GM18867 (cell line): Measurements from ENCODE around the gene VCAM1.
"Not testable (repeated sequence)": the region's sequence is repeated elsewhere in the genome, so short reads cannot be mapped to it uniquely, and the experiment has no call there.

Experiments used
- ATAC-seq: cut with Tn5 transposase; IDR thresholded peaks from one replicate; pipeline ENCODE4 v1.9.1; 2021; ENCODE audit warnings: mild to moderate bottlenecking, moderate library complexity; ENCODE audit not compliant: unreplicated experiment

VCAM1 gene

DNA sequence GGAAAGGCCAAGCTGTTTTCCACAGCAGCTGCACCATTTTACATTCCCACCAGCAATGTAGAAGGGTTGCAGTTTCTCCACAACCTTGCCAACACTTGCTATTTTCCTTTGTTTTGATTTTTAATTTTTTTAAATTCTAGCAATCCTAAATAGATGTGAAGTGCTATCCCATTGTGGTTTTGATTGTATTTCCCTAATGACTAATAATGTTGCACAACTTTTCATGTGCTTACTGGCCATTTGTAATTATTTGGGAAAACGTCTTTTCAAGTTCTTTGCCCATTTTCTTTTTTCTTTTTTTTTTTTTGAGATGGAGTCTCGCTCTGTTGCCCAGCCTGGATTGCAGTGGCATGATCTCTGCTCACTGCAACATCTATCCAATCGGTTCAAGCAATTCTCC lies 53.9 kb downstream of the VCAM1 start:
- no peak for ATAC-seq

DNA sequence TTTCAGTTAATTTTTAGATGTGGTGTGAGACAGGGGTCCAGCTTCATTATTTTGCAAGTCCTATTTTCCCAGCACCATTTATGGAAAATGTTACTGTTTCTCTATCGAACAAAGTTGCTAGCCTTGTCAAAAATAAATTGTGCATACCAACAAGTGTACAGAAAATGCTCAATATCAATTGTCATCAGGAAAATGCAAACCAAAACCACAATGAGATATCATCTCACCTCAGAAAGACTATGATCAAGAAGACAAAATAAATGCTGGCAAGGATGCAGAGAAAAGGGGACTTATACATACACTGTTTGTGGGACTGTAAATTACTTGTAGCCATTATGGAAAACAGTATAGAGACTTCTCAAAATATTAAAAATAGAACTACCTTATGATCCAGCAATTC lies 54.8 kb downstream of the VCAM1 start:
- no peak for ATAC-seq

DNA sequence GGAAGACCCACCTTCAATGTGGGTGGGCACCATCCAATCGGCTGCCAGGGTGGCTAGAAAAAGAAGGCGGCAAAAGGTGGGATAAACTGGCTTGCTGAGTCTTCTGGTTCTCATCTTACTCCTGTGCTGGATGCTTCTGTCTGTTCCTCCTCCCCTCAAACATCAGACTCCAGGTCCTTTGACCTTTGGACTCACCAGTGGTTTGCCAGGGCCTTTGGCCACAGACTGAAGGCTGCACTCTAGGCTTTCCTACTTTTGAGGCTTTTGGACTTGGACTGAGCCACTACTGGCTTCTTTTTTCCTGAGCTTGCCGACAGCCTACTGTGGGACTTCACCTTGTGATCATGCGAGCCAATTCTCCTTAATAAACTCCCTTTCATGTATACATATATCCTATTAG lies 55.9 kb downstream of the VCAM1 start:
- ATAC-seq, result no peak

DNA sequence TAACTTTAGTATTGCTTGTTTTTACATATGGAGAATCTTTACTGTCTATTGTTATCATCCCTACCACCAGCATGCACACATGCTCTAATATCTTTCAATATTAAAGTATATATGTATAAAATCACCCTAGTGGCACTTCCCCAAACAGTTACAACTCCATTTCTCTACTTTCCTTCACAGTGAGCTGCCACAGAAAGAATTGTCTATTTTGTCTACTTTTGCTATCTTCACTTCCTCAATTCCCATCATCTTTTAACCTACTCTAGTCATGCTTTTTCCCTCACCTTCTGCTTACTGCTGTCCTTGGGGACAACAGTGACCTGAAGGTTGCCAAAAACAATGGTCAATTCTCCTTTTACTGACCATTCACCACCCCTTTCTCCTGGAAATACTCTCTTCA lies 59.2 kb downstream of the VCAM1 start:
- no peak for ATAC-seq

DNA sequence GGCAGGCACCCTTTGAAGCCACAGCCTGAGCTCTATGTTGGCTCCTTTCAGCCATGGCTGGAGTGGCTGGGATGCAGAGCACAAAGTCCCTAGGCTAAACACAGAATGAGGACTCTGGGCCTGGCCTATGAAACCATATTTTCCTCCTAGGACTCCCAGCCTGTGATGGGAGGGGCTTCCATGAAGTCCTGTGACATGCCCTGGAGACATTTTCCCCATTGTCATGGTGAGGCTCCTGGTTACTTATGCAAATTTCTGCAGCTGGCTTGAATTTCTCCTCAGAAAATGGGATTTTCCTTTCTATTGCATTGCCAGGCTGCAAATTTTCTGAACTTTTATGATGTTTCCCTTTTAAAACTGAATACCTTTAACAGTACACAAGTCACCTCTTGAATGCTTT lies 61.3 kb downstream of the VCAM1 start:
- no peak for ATAC-seq

DNA sequence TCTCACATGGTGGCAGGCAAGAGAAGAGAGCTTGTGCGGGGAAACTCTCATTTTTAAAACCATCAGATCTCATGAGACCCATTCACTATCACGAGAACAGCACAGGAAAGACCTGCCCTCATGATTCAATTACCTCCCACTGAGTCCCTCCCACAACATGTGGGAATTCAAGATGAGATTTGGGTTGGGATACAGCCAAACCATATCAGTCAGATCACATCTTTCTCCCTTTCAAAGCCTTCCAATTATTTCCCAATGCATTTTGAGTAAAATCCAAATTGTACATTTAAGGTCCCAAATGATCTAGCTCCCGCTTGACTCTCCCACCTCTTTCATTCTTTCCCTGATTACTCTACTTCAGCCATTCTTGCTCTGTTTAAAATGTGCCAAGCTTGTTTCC lies 62.2 kb downstream of the VCAM1 start:
- not testable (repeated sequence) for ATAC-seq

DNA sequence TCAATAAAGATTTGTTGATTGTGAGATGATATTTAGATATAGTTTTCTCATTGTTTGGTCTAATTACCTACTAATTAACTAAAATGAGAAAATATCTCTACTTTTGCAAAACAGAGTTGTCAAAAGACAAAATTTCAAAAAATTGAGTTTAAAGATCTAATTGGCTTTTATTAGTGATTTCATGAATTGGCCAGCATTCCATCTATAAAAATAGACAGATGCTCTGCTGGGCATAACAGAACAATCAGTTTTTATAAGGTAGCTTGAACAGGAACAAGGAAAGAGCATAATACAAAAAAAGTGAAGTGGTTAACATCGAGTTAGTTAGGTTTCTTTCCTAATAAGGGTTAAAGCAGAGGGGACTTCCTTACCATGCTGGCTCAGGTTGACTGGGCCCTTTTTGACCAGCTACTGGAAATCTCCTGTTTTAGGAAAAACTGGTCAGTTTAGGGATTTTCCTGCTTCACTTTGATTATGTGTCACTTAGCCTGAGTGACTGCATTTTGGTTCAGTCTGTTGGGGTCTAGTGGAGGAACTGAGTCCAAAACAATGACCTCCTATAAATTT lies 63.0 kb downstream of the VCAM1 start:
- ATAC-seq, result no peak

DNA sequence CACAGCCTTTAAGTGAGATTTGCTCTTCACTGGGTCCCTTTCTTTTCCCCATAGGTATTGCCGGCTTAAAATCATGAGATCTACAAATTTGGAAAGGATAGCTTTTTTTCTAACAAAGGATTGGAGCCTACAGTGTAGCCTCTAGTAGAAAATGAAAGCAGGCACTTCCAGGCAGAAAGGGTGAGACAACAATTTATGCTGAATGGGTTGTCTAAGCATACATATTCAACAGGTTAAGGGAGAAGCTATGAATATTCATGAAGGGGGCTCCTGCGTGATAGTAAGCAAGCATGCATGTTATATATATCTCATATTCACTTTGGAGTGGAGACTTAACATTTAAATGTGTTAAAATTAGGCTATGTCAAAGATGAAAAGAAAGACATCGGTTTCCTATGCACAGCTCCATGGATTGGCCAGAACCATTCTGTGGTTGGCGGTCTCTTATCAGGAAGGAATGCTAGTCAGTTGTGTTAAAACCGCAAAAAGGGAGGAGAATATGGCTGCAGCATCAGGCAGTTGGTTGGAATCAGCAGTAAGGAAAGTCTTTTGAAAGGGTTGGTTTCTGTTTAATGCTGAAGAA lies 66.0 kb downstream of the VCAM1 start:
- ATAC-seq, result no peak

DNA sequence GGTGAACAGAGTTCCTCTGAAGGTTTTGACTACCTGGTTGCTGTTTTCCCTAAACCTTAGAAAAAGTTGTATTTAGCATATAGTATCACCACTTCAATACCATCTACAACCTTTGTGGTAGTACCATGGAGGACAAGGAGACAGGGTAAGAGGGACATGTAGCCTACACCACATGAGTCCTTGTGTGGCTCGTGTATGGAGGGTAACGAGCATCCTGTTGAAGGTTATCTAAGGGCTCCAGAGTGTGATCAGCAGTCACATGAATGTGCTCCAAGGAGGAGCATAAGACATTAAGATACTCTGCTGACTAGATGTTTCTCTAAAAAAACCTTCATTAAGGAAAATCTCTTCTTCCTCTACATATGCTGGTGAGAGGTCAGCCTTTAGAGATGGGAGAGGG lies 67.3 kb downstream of the VCAM1 start:
- ATAC-seq, result no peak
